NT2/D1 (cell line): ENCODE data around the gene FSTL4.

Experiments
- DNase-seq: peaks from one replicate; pipeline ENCODE4 v3.0.0-alpha.2; 2011; ENCODE audit warnings: low read depth, low spot score
- H3K27me3 ChIP-seq: 2 replicates; pipeline ENCODE4 v1.6.0; 2011; ENCODE audit warnings: mild to moderate bottlenecking; ENCODE audit not compliant: insufficient read length, insufficient read depth
- H3K36me3 ChIP-seq: 2 replicates; pipeline ENCODE4 v1.6.1; 2011; ENCODE audit warnings: mild to moderate bottlenecking, low read length, mixed read lengths; ENCODE audit not compliant: insufficient read depth, insufficient read length
- H3K4me1 ChIP-seq: 2 replicates; pipeline ENCODE4 v1.5.1; 2011; ENCODE audit not compliant: insufficient read depth, insufficient read length
- H3K4me3 ChIP-seq: 2 replicates; pipeline ENCODE4 v1.5.1; 2011; ENCODE audit warnings: low read depth; ENCODE audit not compliant: insufficient read length
- H3K9ac ChIP-seq: 2 replicates; pipeline ENCODE4 v1.6.0; 2011; ENCODE audit warnings: low read depth; ENCODE audit not compliant: insufficient read length
- H3K9me3 ChIP-seq: 2 replicates; pipeline ENCODE4 v1.5.1; 2011; ENCODE audit warnings: mild to moderate bottlenecking, low read length; ENCODE audit not compliant: insufficient read depth
- SUZ12 ChIP-seq: IDR thresholded peaks from 2 replicates; pipeline ENCODE4 v1.6.1; 2011; ENCODE audit not compliant: insufficient read length, insufficient read depth; ENCODE audit errors: extremely low read depth
- YY1 ChIP-seq: IDR thresholded peaks from 2 replicates; pipeline ENCODE4 v1.6.1; 2011; ENCODE audit not compliant: insufficient read length, insufficient read depth
- ZNF274 ChIP-seq: IDR thresholded peaks from 2 replicates; pipeline ENCODE4 v1.6.1; 2011; ENCODE audit warnings: mild to moderate bottlenecking, low read depth, low read length

FSTL4 gene

DNA sequence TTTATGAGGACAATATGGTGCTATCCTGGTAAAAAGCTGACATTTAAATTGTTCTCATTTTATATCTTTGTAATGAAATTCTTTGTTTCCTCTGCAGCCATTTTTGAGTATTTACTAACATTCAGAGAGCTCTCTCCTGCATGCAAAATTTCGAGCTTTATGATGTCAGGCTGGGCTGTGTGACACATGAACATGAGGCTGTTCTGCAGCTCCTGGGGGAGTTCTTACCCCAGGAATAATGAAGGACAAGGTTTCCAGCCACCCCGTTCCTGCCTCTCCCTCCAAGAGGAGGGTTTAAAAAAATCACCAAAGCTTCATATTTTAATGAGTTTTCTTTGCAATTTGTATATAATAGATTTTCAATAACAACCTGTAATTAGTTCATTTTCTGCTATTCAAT, 308.2 kb downstream of the FSTL4 start:
- H3K4me3 ChIP-seq = no peak overlapping the region
- DNase-seq = no peak
- no peaks in the 10 kb centered on the region for H3K9me3 ChIP-seq
- H3K4me1 ChIP-seq = no peaks in the 10 kb centered on the region
- no peak overlapping the region for H3K9ac ChIP-seq
- no peaks in the 10 kb centered on the region for H3K27me3 ChIP-seq
- no peak for TF ChIP-seq ZNF274
- TF ChIP-seq YY1 = no peak
- no peak for TF ChIP-seq SUZ12
- no peaks in the 10 kb centered on the region for H3K36me3 ChIP-seq

DNA sequence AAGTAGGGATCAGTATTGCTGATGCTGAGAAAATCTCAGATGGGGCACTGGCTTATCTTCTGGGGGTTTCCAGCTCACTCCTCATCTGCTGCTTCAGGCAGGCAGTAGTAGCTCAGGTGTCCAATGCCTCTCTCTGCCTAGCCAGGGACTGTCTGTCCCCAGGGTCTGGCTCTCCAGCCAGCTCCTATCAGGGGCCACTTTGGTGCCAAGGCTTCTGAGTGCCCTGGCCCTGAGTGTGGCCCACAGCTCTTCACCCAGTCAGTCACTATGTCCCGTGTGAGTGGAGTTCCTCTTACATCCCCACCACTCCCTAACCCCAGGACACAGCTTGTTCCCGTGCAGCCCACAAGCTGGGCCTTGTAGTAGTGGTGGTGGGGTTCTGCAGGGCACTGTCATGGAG, 309.0 kb downstream of the FSTL4 start:
- no peaks in the 10 kb centered on the region for H3K27me3 ChIP-seq
- no peaks in the 10 kb centered on the region for H3K4me1 ChIP-seq
- no peak overlapping the region for H3K4me3 ChIP-seq
- H3K36me3 ChIP-seq = no peaks in the 10 kb centered on the region
- TF ChIP-seq SUZ12 (no peak), YY1 (no peak), ZNF274 (no peak)
- no peak overlapping the region for H3K9ac ChIP-seq
- H3K9me3 ChIP-seq = no peaks in the 10 kb centered on the region
- no peak for DNase-seq

DNA sequence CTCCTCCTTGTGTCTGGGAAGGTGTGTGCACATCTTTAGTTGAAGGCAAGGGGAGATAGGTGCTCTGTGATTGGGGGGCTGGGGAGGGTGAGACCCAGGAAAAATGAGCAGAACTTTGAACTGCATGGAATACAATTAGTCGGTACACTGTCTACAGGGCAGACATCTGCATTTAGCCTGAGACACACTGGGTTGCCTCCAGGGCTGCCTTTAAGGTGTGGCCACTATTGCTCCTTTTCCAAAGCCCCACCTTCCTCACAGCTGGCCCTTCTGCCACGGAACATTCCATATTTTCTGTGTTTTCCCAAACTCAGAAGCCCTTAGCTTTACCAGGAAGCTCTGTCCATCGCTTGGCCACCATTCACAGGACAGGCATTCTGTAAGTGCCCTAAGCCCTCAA, 312.6 kb downstream of the FSTL4 start:
- H3K36me3 ChIP-seq = no peaks in the 10 kb centered on the region
- no peaks in the 10 kb centered on the region for H3K9me3 ChIP-seq
- no peak for DNase-seq
- H3K4me1 ChIP-seq = no peaks in the 10 kb centered on the region
- TF ChIP-seq ZNF274 (no peak), YY1 (no peak), SUZ12 (no peak)
- no peaks in the 10 kb centered on the region for H3K27me3 ChIP-seq
- H3K4me3 ChIP-seq = no peak overlapping the region
- H3K9ac ChIP-seq = no peak overlapping the region

DNA sequence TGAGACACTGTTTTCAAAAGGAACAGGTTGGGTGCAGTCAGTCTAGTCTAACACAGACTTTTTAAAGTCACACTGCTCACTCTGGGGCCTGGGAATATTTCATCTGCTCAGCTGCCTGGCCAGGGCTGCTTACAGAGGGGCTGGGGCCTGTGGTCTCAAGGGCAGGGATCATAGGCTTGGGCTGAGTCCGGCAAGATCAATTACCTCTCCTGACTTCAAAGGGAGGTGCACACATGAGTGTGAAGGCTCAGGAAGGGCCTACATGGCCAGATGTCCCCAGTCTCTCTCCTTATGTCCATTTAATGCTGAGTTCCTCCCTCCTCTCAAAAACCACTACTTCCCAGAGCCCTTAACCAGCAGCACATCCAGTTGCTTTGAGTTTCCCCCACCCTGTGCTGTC, 313.3 kb downstream of the FSTL4 start:
- H3K4me1 ChIP-seq = no peaks in the 10 kb centered on the region
- no peak overlapping the region for H3K4me3 ChIP-seq
- no peak for DNase-seq
- TF ChIP-seq SUZ12 (no peak), ZNF274 (no peak), YY1 (no peak)
- no peaks in the 10 kb centered on the region for H3K27me3 ChIP-seq
- H3K36me3 ChIP-seq = no peaks in the 10 kb centered on the region
- no peaks in the 10 kb centered on the region for H3K9me3 ChIP-seq
- no peak overlapping the region for H3K9ac ChIP-seq

DNA sequence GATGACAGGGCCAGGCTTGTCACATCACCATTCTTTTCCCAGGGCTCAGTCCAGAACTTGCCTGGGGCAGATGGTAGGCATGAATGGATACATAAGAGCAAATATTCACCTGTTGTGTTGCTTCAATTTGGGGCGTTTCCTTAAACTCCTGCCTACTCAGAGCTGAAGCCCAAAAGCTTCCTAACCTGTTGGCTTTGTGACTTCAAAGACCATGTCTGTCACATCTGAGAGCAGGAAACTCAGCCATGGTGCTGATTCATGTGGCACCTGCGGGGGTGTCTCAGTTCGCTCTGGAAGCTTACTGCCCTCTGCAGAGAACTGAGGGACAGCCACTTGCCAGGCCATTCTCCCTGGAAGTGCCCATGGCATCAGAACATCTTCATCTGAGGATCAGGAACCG, 313.9 kb downstream of the FSTL4 start:
- no peaks in the 10 kb centered on the region for H3K36me3 ChIP-seq
- H3K4me1 ChIP-seq = no peaks in the 10 kb centered on the region
- no peak for DNase-seq
- H3K27me3 ChIP-seq = no peaks in the 10 kb centered on the region
- TF ChIP-seq YY1 (no peak), ZNF274 (no peak), SUZ12 (no peak)
- no peak overlapping the region for H3K4me3 ChIP-seq
- no peaks in the 10 kb centered on the region for H3K9me3 ChIP-seq
- no peak overlapping the region for H3K9ac ChIP-seq

DNA sequence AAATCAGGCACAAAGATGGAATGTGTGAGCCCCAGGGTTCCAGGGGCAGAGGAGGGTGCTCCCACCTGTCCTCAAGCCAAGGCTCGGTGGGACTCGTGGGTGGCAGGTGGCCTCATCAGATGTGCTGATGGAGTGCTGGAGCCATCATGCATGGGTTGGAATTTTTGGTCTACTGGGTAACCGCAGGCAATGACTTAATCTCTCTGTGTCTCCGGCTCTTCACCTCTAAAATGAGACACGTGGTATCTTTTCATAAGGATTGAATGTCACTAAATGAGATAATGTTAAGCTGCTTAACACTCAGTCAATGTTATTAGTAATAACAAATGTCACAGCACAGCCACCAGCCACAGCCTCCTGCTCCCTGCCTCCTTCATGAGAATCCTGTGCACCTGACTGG, 315.0 kb downstream of the FSTL4 start:
- no peak for TF ChIP-seq SUZ12
- TF ChIP-seq ZNF274 = no peak
- no peak for TF ChIP-seq YY1
- Histone ChIP-seq H3K9me3 (no peaks in the 10 kb centered on the region), H3K9ac (no peak overlapping the region), H3K4me1 (no peaks in the 10 kb centered on the region), H3K36me3 (no peaks in the 10 kb centered on the region), H3K4me3 (no peak overlapping the region), H3K27me3 (no peaks in the 10 kb centered on the region)
- DNase-seq = no peak

DNA sequence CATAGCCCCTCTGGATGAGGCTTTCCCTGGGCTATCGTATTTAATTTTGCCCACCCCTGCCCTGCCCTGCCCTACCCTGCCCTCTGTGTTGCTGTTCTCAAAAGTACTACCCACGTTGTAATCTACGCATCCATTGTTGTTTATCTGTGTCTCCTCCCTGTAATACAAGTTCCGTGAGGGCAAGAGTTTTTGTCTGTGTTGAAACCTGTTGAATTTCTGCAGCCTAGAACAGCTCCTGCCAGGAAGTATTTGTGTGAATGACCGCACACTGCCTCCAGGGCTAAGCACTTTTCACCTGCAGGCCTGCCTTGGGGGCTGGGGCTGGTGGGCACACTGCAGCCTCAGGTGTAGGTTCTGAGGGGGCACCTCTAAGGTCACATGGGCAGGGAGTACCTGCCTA, 315.7 kb downstream of the FSTL4 start:
- no peaks in the 10 kb centered on the region for H3K27me3 ChIP-seq
- H3K9ac ChIP-seq = no peak overlapping the region
- H3K4me3 ChIP-seq = no peak overlapping the region
- no peak for DNase-seq
- no peaks in the 10 kb centered on the region for H3K4me1 ChIP-seq
- TF ChIP-seq SUZ12 (no peak), ZNF274 (no peak), YY1 (no peak)
- no peaks in the 10 kb centered on the region for H3K9me3 ChIP-seq
- no peaks in the 10 kb centered on the region for H3K36me3 ChIP-seq

DNA sequence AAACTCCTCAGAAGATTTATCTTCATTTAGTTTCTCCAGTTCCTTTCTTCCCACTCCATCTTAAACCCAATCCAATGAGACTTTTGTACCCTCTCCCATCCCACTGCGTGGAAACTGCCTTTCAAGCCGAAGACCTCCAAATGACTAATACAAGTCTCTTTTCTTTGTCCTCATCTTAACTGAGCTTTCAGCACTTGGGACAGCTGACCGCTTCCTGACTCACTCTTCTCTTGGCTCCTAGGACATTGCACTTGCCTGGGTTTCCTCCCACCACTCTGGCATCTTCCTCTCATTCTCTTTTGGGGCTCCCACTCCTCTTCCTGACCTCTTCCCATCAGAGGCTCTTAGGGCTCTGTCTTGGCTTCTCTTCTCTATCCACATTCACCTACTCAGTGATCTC, 316.8 kb downstream of the FSTL4 start:
- no peak for TF ChIP-seq YY1
- no peak for TF ChIP-seq ZNF274
- TF ChIP-seq SUZ12 = no peak
- Histone ChIP-seq H3K4me1 (peaks cover 5% of the 10 kb centered on the region), H3K27me3 (no peaks in the 10 kb centered on the region)

More for the DNA sequence above, 316.8 kb downstream of the FSTL4 start:
- DNase-seq = no peak
- no peaks in the 10 kb centered on the region for H3K36me3 ChIP-seq
- H3K4me3 ChIP-seq = no peak overlapping the region
- no peaks in the 10 kb centered on the region for H3K9me3 ChIP-seq
- no peak overlapping the region for H3K9ac ChIP-seq
